Measurements from ENCODE around the gene ADGRG3.
A peak's percentile ranks its signal among the peaks of the same experiment; 100 is the strongest.

Gene ADGRG3, protein sequence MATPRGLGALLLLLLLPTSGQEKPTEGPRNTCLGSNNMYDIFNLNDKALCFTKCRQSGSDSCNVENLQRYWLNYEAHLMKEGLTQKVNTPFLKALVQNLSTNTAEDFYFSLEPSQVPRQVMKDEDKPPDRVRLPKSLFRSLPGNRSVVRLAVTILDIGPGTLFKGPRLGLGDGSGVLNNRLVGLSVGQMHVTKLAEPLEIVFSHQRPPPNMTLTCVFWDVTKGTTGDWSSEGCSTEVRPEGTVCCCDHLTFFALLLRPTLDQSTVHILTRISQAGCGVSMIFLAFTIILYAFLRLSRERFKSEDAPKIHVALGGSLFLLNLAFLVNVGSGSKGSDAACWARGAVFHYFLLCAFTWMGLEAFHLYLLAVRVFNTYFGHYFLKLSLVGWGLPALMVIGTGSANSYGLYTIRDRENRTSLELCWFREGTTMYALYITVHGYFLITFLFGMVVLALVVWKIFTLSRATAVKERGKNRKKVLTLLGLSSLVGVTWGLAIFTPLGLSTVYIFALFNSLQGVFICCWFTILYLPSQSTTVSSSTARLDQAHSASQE

DNA sequence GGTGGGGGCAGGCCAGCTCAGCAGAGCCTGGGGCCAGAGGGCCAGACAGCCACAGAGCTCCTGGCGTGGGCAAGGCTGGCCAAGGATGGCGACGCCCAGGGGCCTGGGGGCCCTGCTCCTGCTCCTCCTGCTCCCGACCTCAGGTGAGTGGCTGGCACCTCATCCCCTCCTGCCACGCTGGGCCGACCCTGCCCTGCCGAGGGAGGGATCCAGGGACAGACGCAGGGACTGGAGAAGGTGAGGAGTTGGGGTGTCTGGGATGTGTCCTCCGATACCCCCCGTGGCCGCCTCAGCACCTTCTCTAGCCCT, at the start of gene ADGRG3:
TSS of gene ADGRG3 (plus strand) at position 44 of the 309 bp plus-strand sequence. CDS start at position 86, 42 bp downstream.
- DNase-seq (ENCODE audit: low spot score): no peak

DNA sequence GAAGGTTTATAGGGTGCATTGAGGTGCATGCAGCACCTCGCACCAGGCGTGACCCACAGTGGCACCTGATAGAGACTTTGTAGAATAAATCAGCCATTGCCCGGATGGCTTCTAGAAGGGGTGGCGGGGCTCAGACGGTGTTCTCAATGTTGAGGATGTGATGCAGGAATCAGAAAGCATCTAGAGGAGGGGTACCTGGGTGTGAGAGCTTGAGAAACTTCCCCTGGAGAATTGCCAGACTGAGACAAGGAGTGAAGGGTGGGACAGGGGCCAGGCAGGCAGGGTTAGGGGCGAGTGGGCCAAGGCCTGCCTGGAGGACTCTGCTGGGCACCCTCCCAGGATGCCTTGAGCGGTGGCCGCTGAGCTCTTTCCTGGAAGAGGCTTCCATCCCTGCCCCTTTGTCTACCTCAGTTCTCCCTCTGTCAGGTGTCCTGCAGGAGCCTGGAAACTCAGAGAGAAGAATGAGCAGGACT, 48.9 kb upstream of the ADGRG3 start:
- DNase-seq (ENCODE audit: low spot score): no peak

DNA sequence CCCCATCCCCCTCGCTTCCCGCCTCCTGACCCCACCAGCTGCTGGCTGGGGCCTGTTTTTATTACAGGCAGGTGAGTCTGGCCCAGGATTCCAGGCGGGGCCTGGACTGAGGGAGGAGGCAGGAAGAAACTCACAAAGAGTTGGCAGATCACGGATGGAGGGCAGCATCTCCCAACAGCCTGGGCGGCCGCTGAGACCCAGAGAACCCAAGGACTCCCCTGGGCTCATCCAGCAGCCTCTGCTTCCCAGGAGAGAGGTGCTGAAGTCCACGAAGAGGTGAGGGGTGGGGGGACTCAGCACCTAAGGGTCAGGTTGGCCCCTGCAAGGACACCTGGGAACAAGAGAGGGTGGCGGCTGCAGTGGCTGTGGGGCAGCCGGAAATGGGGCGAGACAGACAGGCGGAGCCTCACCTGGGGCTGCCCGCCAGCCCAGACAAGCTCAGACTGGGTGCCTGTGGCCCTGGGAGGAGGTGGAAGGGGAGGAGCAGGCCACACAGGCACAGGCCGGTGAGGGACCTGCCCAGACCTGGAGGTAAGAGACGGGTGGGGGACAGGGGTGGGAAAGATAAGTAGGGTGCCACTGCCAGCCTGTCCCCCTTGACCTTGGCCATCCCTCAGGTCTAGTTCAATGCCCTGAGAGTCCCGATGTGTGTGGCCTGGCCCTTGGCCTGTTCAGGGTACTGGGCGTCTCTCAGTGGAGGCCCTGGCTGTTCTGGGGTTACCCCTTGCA, 48.3 kb upstream of the ADGRG3 start:
- no peak for DNase-seq (ENCODE audit: low spot score)

DNA sequence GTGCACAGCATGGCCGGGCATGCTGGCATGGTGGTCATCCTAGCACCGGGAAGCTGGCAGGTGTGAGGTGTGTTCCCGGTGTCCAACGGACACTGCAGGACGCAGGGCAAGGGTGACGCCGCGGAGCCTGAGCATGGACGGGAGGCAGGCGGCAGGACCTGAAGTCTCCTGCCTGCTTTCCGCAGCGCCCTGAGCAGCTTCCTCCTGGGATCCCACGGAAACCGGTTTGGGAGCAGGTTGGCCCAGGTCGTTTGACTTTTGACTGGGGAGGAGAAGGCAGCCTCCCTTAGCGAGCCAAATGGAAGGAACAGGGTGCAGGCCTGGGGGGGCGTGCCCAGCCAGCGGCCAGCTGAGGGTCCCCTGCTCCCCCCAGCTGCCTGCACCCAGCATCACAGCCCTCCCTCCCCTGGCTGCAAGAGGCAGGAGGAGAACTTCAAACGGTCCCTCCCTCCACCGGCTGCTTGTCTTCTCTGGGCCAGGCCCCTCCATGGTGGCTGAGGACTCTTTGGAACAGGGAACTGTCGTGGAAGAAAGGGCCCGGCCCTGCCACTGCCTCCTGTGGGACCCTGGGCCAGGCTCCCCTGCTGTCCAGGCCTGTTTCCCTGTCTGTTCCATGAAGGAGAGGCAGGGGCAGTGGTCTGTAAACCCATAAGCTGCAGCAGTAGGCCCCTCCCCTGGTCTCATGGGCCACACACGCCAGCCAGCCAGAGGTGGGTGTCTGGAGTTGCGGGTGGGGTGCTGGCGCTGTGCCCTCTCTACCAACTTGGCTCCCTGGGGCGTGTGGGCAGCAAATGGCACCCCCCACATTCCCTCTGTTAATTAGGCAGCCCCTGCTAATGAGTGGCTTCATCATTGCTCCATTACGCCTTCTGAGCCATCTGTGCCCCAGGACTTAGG, 47.5 kb upstream of the ADGRG3 start:
- no peak for DNase-seq (ENCODE audit: low spot score)

DNA sequence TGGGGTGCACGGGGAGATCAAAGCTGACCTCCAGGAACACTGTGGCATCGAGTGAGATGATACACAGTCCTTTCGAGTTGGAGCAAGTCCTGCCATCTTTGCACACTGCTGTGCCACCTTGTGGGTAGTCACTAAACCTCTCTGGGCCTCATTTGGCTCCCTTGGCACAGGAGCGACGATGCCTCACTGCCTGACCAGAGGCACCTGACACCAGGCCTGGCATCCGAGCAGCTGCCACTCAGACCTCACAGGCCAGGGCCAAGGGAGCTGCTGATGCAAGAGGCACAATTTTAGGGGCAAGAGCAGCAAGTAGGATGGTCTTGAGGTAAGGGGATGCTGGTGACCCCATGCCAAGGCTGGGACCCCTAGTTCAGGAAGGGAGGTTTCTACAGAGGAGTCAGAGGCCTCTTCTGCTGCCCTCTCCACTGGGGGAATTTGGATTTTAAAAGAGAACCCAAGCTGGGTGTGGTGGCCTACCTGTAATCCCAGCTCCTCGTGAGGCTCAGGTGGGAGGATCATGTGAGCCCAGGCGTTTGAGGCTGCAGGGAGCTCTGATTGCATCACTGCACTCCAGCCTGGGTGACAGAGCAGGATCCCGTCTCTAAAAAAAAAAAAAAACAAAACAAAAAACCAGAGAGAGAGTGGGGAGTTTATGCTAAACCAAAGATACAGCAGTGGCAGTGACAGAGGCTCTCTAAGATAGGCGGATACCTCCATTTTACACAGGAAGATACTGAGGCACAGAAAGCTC, 46.4 kb upstream of the ADGRG3 start:
- DNase-seq (ENCODE audit: low spot score): no peak

DNA sequence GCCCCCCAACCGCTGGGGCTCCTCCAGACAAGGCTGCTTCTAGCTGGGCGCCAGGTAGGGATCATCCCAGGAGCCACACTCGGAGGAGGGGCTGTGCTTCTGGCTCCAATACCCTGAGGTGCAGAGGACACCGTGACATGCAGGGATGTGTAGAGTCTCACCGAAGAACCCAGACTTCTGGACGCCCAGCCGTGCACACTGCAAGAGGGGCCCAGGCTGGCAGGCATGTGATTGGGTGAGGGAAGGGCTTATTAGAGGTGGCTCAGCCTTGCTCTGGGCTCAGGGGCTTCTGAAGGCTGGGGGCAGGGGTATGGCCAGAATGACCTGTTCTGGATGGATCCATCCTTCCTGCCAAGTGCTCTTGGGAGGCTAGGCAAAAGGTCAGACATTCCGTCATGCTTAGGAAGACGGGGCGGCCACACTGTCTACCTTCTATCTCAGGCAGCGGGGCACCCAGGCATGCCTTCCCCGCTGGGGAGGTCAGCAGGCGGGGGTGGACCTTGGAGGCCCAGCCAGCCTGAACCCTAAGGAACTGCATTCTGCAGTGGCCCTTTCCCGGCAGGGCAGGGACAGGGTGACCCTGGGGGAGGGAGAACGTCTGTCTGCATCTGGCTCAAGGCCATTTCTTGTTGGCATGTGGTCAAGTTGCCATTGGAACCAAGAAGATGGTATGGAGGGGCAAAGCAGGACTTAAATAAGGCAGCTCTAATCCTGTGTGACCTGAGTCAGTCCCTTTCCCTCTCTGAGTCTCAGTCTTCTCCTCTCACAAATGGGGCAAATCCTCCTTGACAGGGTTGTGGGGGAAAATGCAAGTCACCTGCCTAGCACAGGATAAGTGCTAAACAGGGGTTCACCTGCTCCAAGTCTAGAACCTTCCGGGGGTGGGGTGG, 45.5 kb upstream of the ADGRG3 start:
- no peak for DNase-seq (ENCODE audit: low spot score)

DNA sequence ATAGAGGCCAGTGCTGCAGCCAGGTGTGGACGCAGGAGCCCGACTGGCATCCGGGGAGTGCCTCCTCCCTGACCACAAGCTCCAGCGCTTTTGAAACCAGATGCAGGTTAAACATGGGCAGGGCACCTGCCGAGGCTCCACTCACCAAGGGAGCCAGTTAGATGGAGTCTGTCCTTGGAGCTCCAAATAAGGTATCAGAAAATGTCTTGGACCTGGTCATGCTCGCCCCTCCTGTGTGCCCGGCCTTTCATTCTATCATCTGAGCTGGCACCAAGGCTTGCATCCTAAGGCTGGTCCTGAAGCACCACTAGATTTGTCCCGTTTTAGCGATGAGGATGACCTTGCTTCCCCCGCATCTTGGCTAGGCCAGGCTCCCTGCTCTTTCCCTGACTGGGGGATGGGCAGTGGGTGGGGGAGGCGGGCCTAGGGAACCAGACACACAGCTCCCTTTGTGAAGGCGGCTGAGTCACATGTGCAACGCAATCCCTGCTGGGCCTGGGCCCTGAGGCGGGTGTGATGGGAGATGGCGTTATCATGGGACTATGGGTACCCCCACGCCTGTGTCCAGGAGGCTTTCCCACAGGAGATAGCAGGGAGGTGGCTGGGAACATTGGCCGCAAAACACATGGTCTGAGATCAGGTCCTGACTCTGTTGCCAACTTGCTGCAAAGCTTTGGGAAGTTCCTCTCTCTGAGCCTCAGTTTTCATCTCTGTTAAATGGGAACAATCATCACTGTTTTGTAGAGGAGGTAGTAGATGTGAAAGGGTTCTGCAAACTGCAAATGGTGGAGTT, 44.7 kb upstream of the ADGRG3 start:
- no peak for DNase-seq (ENCODE audit: low spot score)

DNA sequence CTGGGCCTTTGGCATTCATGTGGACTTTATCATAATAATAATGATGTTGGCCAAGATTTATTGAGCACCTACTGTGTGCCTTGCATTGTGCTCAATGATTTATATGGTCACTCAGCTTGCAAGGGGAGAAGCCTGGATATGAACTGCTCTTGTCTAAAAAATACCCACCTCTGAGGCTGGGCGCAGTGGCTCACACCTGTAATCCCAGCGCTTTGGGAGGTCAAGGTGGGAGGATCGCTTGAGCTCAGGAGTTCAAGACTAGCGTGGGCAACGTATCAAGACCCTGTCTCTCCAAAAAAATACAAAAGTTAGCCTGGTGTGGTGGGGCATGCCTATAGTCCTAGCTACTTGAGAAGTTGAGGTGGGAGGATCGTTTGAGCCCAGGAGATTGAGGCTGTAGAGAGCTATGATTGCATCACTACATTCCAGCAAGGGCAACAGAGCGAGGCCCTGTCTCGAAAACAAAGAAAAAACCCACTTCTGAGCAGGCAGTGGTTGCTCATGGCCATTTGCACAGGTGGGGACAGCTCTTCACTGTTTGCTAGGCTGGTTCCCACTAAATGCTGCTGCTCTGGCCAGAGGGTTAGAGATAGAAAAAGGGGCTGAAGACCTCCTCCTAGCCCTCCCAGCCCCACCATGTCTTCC, 43.9 kb upstream of the ADGRG3 start:
- DNase-seq (ENCODE audit: low spot score): no peak

DNA sequence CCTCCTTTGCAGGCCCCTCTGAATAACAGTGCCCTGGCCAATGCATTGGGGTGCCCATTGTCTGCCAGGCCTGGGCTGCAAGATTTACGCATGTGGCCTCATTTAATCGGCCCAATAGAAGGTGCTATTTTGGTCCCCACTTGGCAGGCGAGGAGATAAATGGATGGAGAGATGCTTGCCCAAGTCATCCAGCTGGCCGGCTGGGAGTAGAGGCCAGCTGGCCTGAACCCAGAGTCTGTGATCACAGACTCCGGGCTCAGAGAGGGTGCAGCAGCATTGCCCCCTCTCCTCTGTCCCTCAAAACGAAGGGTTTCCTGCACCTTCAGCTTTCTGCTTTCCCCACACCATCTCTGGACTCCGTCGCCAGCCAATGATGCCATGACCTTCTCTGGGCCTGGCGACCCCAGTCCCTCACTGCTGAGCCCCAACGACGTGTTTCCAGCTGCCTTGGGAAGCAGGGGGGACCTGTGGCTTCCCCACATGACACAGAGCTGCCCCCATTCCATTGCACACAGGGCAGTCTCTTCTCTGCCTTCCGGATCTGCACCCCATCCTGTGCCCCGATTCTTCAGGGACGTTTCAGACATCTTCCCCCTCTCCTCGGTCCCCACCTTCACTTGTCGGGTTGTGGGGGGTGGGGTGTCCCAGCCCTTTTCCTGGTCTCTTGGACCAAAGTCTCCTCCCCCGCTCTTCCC, 43.2 kb upstream of the ADGRG3 start:
- no peak for DNase-seq (ENCODE audit: low spot score)

DNA sequence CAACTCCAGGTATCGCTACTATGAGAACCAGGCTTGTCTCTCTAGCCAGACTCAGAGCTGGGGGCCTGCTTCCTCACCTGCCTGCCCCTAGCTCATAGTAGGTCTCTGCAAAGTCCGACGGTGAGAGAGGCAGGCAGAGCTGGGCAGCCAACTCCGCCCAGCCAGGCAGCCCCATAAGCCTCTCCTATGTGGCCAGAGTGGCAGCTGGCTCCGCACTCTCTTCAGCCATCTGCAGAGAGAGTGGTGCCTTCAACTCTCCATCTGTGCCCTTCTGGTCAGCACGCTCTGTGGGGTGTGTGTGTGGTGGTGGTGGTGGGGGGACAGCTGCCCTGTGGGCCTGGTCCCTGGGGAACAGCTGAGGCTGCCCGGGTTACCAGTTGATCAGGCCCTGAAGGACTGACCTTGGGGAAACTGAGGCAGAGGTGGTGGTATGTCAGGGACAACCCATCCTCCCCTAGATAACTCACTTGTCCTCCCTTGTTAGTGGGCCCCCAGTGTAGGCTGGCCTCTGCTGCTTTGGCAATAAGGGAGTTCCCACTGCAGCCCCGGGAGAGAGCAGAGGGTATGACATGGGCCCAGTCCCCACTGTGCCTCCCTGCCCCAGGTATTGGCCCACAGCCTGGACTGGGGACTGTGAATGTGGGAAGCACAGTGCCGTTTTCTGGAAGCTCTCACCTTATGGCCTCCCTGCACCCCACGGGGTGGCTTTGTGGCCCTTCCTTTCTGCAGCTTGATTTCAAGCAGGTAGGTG, 41.5 kb upstream of the ADGRG3 start:
- no peak for DNase-seq (ENCODE audit: low spot score)

DNA sequence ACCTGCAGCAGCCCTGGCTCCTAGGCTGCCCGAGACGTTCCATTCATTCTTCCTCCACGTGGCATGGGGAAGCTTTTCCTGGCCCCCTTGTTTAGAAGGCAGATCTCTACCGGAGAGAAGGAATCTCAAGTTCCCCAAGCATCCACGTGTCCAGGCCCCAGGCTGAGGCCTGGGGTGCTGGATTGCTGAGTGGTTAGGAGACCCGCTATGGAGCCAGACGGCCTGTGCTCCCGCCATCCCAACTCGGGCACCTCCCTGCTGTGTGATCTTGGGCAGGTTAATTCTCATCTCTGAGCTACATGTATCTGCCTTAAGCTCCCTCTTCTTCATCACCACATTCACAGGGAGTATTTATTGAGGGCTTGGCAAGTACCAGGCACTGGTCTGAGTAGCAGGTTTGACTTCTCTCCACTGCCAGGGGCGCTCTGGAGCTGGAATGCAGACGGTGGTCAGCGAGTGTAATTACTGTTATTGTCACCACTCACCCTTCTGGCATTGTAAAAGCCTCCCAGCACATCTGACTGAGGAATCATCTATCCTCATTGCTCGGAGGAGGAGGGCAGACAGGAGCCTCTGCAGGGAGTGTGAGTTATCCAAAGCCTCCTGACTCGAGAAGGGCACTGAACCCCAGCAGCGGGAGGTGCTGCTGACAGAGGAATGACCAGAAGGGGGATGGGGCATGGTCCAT, 40.8 kb upstream of the ADGRG3 start:
- peak; percentile 33 for DNase-seq (ENCODE audit: low spot score)

DNA sequence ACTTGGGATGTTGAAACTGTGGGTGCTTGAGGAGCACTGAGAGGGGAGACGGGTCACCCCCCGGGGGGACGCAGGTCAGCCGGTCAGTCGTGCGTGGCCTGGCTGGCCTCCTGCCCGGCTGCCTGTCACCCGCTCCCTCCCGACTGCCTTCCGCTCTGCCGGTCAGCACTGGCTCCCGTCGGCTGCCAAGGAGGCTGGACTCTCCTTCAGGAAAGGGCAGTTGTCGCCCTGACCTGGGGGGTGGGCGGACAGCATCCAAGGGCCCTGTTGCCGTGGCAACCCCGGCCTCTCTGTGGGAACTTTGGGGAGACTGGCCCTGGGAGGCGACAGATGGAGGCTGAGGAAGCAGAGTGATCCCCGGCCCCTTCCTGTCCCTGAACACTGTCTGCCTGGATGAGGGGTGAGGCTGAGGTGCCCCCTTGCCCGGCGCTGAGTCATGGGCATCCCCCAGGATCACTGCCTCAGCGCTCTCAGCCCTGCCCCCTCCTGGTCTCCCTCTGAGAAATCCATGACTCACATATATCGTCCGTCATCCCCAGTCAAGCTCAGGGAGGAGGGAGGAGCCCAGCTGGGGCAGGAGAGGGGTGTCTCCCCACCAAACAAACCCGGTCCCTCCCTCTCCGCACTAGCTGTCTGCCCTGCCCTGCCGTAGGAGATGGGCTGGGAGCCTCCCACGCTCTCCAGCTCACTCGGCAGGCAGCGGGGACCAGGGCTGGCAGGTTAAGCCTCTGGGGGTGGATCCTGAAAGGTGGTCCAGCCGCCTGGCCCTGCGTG, 39.9 kb upstream of the ADGRG3 start, which contains the start of gene ADGRG1:
TSS of gene ADGRG1 (plus strand) at position 623 of the 774 bp plus-strand sequence. CDS start 21,658 bp downstream, outside the sequence.
- DNase-seq (ENCODE audit: low spot score): no peak

DNA sequence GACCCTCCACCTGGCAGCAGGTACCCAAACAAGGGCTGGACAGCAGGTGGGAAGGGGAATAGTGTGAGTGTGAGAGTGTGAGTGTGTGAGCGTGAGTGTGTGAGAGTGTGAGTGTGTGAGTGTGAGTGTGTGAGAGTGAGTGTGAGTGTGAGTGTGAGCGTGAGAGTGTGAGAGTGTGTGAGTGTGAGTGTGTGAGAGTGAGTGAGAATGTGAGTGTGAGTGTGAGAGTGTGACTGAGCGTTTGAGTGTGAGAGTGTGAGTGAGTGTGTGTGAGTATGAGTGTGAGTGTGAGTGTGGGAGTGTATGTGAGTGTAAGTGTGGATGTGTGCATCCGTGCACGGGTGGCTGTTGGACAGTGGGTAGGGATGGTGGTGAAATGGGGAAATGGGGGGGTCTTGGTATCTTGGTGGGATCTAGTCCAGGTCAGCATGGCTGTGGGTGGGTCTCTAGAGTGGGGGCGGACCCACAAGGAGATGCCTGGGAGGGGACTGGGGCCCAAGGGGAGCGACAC, 39.3 kb upstream of the ADGRG3 start:
- DNase-seq (ENCODE audit: low spot score): no peak

DNA sequence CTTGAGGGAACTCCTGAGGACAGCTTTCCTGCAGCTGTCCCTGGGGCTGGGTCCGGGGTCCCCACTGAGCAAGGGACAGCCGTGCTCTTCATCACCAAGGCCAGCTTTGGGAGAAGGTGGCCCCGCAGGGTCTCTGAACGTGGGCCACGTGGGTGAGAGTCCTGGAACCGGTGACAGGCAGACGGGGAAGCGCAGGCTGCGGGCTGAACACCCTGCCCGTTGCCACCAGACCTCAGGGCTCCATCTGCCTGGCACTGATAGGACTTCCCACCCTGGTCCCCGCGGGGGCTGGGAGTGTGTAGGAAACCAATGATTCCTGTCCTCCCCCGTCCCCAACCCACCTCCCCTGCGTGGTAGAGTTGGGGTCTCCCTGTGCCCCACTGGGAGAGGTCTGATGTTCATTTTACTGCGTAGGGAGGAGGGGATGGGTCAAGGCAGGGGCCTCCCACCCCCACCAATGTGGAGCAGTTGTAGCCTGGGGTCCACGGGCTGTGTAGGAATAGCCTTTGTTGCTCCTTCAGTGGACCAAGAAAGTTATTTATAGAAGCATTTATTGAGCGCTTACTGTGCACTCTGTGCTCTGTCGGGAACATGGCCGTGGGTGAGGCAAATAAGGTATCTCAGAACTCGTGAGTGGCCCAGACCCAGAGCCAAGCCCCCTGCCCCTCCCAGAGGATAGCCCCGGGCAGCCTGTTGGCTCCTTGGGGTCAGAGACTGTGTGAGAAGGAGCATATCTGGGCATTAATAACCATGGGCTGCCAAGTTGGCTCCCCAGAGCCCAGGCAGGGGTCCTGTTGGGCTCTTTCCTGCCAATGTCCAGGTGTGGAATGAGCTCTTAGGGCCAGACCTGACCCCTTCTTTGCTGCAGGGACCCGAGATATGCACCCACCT, 38.3 kb upstream of the ADGRG3 start:
- no peak for DNase-seq (ENCODE audit: low spot score)

DNA sequence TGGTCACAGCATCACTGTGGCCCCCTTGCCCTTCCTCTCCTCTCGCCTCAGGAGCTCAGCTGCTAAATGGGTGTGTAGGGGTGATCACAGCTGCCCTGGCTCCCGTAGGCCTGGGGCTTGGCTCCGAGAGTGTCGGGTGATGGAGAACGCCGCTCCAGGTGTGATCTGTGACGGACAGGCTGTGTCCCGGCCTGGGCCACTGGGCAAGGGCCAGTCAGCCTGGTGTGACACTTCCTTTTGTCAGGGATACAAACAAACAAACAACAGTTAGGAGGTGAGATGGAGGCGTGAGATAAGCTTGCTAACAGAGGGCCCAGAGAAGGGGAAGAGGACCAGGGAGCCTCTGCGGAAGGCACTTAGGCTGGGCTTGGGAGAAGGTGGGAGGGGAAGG, 37.7 kb upstream of the ADGRG3 start:
- no peak for DNase-seq (ENCODE audit: low spot score)

All from NAMALWA (cell line).